C4-2B (cell line): ENCODE measurements around the gene PRDM5.

Source experiments
- H3K27ac ChIP-seq: fragments of 450-650 bp; 2 replicates; pipeline ENCODE4 v1.5.1; 2017
- CTCF ChIP-seq: fragments of 450-650 bp; conservative IDR thresholded peaks from 2 replicates; pipeline ENCODE4 v1.5.1; 2017; ENCODE audit warnings: mild to moderate bottlenecking
- ZFX ChIP-seq: fragments of 450-650 bp; IDR thresholded peaks from 2 replicates; pipeline ENCODE4 v1.6.1; 2017

PRDM5 gene

GRCh38 chr4:120704538-120704937 is 218.0 kb downstream of the PRDM5 start:
- no peak for TF ChIP-seq ZFX
- no peak overlapping the region for H3K27ac ChIP-seq

- no peak for TF ChIP-seq ZFX
- no peak overlapping the region for H3K27ac ChIP-seq
Observed at GRCh38 chr4:120703908-120704307, 218.6 kb downstream of the PRDM5 start.

- no peak overlapping the region for H3K27ac ChIP-seq
Observed at GRCh38 chr4:120699354-120699753, 223.2 kb downstream of the PRDM5 start.

GRCh38 chr4:120694973-120695372 is 227.6 kb downstream of the PRDM5 start:
- TF ChIP-seq CTCF, result no peak
- TF ChIP-seq ZFX, result no peak
- H3K27ac ChIP-seq, result no peak overlapping the region

More at GRCh38 chr4:120699354-120699753, 223.2 kb downstream of the PRDM5 start:
- TF ChIP-seq CTCF (no peak), ZFX (no peak)

GRCh38 chr4:120693816-120694215 is 228.7 kb downstream of the PRDM5 start:
- H3K27ac ChIP-seq, result no peak overlapping the region
- TF ChIP-seq ZFX (no peak), CTCF (no peak)

GRCh38 chr4:120692964-120693363 is 229.6 kb downstream of the PRDM5 start:
- TF ChIP-seq CTCF, result no peak
- no peak for TF ChIP-seq ZFX
- no peak overlapping the region for H3K27ac ChIP-seq

- no peak overlapping the region for H3K27ac ChIP-seq
- TF ChIP-seq CTCF (no peak), ZFX (no peak)
Observed at GRCh38 chr4:120691536-120691935, 231.0 kb downstream of the PRDM5 start.

- no peak overlapping the region for H3K27ac ChIP-seq
- TF ChIP-seq CTCF (no peak), ZFX (no peak)
Observed at GRCh38 chr4:120691106-120691505, 231.4 kb downstream of the PRDM5 start.

- TF ChIP-seq ZFX (no peak), CTCF (no peak)
Observed at GRCh38 chr4:120688791-120689190, 233.7 kb downstream of the PRDM5 start.

More at GRCh38 chr4:120688791-120689190, 233.7 kb downstream of the PRDM5 start:
- no peak overlapping the region for H3K27ac ChIP-seq
